Cardiac fibroblast (primary cell): ENCODE results near the gene TMOD3.

ENCODE experiments used
- DNase-seq, 2 donors: peaks; one replicate each; pipeline versions ENCODE4 v3.0.0 to v3.0.0-alpha.2; 2010; ENCODE audit warnings: low read depth in 2 of 2
- H3K4me3 ChIP-seq, 2 donors: replicated peaks in 1 of 2; 1 replicate in 1 of 2; 2 replicates in 1 of 2; pipeline ENCODE4 v1.5.1; 2011; ENCODE audit warnings: low read depth in 2 of 2, low read length in 2 of 2, mild to moderate bottlenecking in 2 of 2, moderate library complexity in 1 of 2
- CTCF ChIP-seq: IDR thresholded peaks from one replicate; pipeline ENCODE4 v1.5.1; 2011; ENCODE audit warnings: low read depth, mild to moderate bottlenecking, low read length, inconsistent platforms

The TMOD3 gene

DNA sequence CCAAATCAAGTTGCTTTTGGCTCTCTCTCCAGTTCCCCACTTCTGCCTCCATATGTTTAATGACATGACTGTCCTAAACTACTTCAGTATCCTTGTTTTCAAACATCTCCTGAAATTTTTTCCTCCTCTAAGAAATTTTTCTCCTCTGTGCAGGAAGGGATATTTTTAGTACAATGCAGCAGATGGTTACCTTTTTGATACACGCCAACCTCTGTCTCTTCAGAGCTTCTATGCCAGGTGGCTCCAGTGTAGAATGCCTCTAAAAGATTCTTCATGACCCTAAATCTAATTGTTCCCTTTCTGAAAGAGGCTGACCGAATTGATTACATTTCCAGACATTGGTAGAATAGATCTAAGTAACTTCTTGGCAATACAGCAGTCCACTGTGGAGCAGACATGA is 33.7 kb downstream of the TMOD3 start:
- H3K4me3 ChIP-seq: no peak overlapping the region
- no peak for TF ChIP-seq CTCF
- DNase-seq: no peak

- no peak overlapping the region for H3K4me3 ChIP-seq
- DNase-seq: peak in 1 of 2 donors; percentile 35
These were observed 35.1 kb downstream of the TMOD3 start for GRCh38 chr15:51864408-51865056.

GRCh38 chr15:51865317-51865716 is 35.9 kb downstream of the TMOD3 start:
- no peak overlapping the region for H3K4me3 ChIP-seq
- no peak for TF ChIP-seq CTCF
- no peak for DNase-seq

More at GRCh38 chr15:51864408-51865056, 35.1 kb downstream of the TMOD3 start:
- no peak for TF ChIP-seq CTCF

GRCh38 chr15:51866161-51866560 is 36.7 kb downstream of the TMOD3 start:
- no peak for TF ChIP-seq CTCF
- H3K4me3 ChIP-seq: no peak overlapping the region
- DNase-seq: no peak

GRCh38 chr15:51866751-51867150 is 37.3 kb downstream of the TMOD3 start:
- no peak overlapping the region for H3K4me3 ChIP-seq
- no peak for TF ChIP-seq CTCF
- peak in 1 of 2 donors; percentile 46 for DNase-seq

DNA sequence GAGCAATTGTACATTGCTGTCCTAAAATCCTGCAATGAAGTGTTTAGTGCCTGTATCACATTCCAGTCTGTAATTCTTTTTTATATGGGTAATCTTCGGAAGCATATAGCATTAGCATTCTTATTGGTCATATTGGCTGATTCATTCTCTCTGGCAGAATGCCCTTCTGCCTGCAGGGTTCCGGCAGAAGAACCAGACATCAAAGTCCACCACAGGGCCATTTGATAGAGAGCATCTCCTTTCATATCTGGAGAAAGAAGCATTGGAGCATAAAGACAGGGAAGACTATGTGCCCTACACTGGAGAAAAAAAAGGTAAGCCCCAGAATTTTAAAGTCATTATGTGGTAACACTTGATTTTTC is 39.6 kb downstream of the TMOD3 start:
- H3K4me3 ChIP-seq: no peak overlapping the region
- DNase-seq: peak; percentile 69 to 82
- TF ChIP-seq CTCF: no peak

DNA sequence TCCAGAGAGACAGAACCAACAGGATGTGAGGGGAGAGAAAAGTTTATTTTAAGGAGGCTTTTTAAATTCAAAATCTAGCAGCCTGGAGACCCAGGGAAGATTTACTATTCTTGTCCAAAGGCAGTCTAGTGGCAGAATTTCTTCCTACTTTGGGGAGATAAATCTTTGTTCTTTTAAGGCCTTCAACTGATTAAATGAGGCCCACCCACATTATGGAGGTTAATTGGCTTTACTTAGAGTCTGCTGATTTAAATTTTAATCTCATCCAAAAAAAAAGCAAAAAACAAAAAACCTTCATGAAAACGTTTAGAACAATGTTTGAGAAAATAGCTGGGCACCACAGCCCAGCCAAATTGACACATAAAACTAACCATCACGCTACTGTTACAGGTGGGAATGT is 41.3 kb downstream of the TMOD3 start:
- no peak for TF ChIP-seq CTCF
- H3K4me3 ChIP-seq: no peak overlapping the region
- no peak for DNase-seq
